K562 (cell line): Measurements from ENCODE around the gene HMBS. TPM values are rescaled to one million over a fixed set of nuclear protein-coding genes. Genes with fewer than 3 reads are reported as not detected.

Experiments used
- CREB1 ChIP-seq, 2 experiments: sonication (generic) in 1 of 2; formaldehyde crosslinking in 1 of 2; IDR thresholded peaks; 2 replicates each; pipeline versions ENCODE4 v1.6.1 to v1.8.0; 2012 to 2022; ENCODE audit warnings: inconsistent platforms in 1 of 2, mild to moderate bottlenecking in 1 of 2, missing genetic modification reagents in 1 of 2, moderate library complexity in 1 of 2
- GABPB2 ChIP-seq: fragments of 250-450 bp; sonication (Bioruptor Pico); conservative IDR thresholded peaks from 2 replicates; pipeline ENCODE4 v1.5.1; 2021; ENCODE audit warnings: mild to moderate bottlenecking
- GTF2F1 ChIP-seq: IDR thresholded peaks from 2 replicates; pipeline ENCODE4 v1.6.1; 2011; ENCODE audit warnings: low read depth, low read length, improper control_type of control experiment
- IFI16 ChIP-seq: fragments of 250-450 bp; sonication (Bioruptor Pico); IDR thresholded peaks from 2 replicates; pipeline ENCODE4 v2.1.2; 2022; ENCODE audit warnings: mild to moderate bottlenecking, inconsistent platforms
- MBD2 ChIP-seq: sonication (generic); IDR thresholded peaks from 2 replicates; pipeline ENCODE4 v1.6.1; 2016; ENCODE audit warnings: low read depth, borderline replicate concordance
- NBN ChIP-seq: fragments of 450-650 bp; IDR thresholded peaks from 2 replicates; pipeline ENCODE4 v1.6.1; 2016; ENCODE audit warnings: low read depth, mild to moderate bottlenecking
- PHF8 ChIP-seq: fragments of 200-600 bp; sonication (generic); IDR thresholded peaks from 2 replicates; pipeline ENCODE4 v1.6.1; 2012; ENCODE audit warnings: mixed run types, mild to moderate bottlenecking, inconsistent platforms, low read length, moderate library complexity, borderline replicate concordance
- SMC3 ChIP-seq: conservative IDR thresholded peaks from 2 replicates; pipeline ENCODE4 v1.6.1; 2011; ENCODE audit warnings: low read depth, low read length, improper control_type of control experiment; ENCODE audit not compliant: insufficient read depth
- TBP ChIP-seq: optimal IDR thresholded peaks from 2 replicates; pipeline ENCODE3; 2011; ENCODE audit warnings: low read depth, low read length, improper control_type of control experiment
- TFAP4 ChIP-seq: sonication (generic); formaldehyde crosslinking; IDR thresholded peaks from 2 replicates; pipeline ENCODE4 v1.8.0; 2022; ENCODE audit warnings: missing genetic modification reagents, mild to moderate bottlenecking, moderate library complexity, borderline replicate concordance
- UBTF ChIP-seq, 2 experiments: IDR thresholded peaks; 2 replicates each; pipeline ENCODE4 v1.6.1; 2012; ENCODE audit warnings: improper control_type of control experiment in 2 of 2, low read depth in 2 of 2, low read length in 2 of 2, borderline replicate concordance in 1 of 2
- YBX1 ChIP-seq: fragments of 450-650 bp; IDR thresholded peaks from 2 replicates; pipeline ENCODE4 v1.7.1; 2016; ENCODE audit warnings: mild to moderate bottlenecking
- ZNF23 ChIP-seq: fragments of 250-450 bp; sonication (Bioruptor Pico); IDR thresholded peaks from 2 replicates; pipeline ENCODE4 v1.4.0; 2020; ENCODE audit warnings: mild to moderate bottlenecking
- ZNF347 ChIP-seq: fragments of 450-650 bp; formaldehyde crosslinking; IDR thresholded peaks from 2 replicates; pipeline ENCODE4 v1.4.0; 2020; ENCODE audit warnings: low read depth, mild to moderate bottlenecking, moderate library complexity
- ZNF444 ChIP-seq: fragments of 250-450 bp; sonication (Bioruptor Pico); IDR thresholded peaks from 2 replicates; pipeline ENCODE4 v1.4.0; 2020; ENCODE audit warnings: mild to moderate bottlenecking, moderate library complexity
- ZNF778 ChIP-seq: fragments of 450-650 bp; formaldehyde crosslinking; IDR thresholded peaks from 2 replicates; pipeline ENCODE4 v1.4.0; 2020; ENCODE audit warnings: mild to moderate bottlenecking, moderate library complexity
- polyA plus RNA-seq, 8 experiments: library from polyadenylated mRNA; depleted of rRNA in 4 of 8; stranded (reverse) in 5 of 8; unstranded in 3 of 8; fragments of >200 nt; fragmentation: Nextera tagmentation in 2 of 8; fragmentation: Illumina TruSeq in 1 of 8; extraction: Ambion mirVana in 2 of 8; extraction: Trizol in 1 of 8; gene quantifications; 2 replicates each; pipeline versions ENCODE4 v1.2.1 to v1.2.3, GENCODE V29; 2011 to 2014; ENCODE audit warnings: inconsistent platforms in 1 of 8, missing spikeins in 1 of 8
- total RNA-seq, 7 experiments: library from RNA; depleted of rRNA in 6 of 7; stranded (reverse); fragments of >200 nt in 6 of 7; fragmentation: Illumina TruSeq in 2 of 7; extraction: Trizol in 2 of 7; gene quantifications; 2 replicates each; pipeline versions ENCODE4 v1.2.1 to v1.2.3, GENCODE V29; 2011 to 2021; ENCODE audit warnings: low replicate concordance in 1 of 7

Gene HMBS
- total and polyA plus RNA-seq, 9 of the 15 experiments (the other 6 are each of a cell fraction or from before 2014, with no cell fraction given), result 56.9 to 385 (median 286) TPM

GRCh38 chr11:119094816-119095065 is 10.1 kb downstream of the HMBS start (continued):
- peak; percentile 73 to 85; a peak in 1 of 4 replicates for TF ChIP-seq UBTF (IDR thresholded peaks at IDR 0.05; ENCODE audit: borderline replicate concordance in 1 of 2, low read depth in 2 of 2, low read length in 2 of 2)
- TF ChIP-seq GABPB2 (CRISPR knock-in tag), result no peak
- TF ChIP-seq ZNF444 (CRISPR knock-in tag), result no peak
- peak; percentile 31; the same call in 1 of the 2 replicates for TF ChIP-seq SMC3
- TF ChIP-seq PHF8, result no peak
- TF ChIP-seq ZNF347 (CRISPR knock-in tag), result no peak
- TF ChIP-seq CREB1 (IDR thresholded peaks at IDR 0.05), result no peak
- TF ChIP-seq CREB1 (CRISPR knock-in tag; IDR thresholded peaks at IDR 0.05), result no peak
- no peak for TF ChIP-seq TBP
- TF ChIP-seq IFI16 (CRISPR knock-in tag), result no peak
- no peak for TF ChIP-seq NBN
- no peak for TF ChIP-seq ZNF778
- no peak for TF ChIP-seq YBX1
- no peak for TF ChIP-seq TFAP4 (CRISPR knock-in tag)
- TF ChIP-seq ZNF23 (CRISPR knock-in tag), result no peak
- no peak for TF ChIP-seq MBD2
- no peak for TF ChIP-seq GTF2F1
